Thyroid gland (tissue), 4 donors: Measurements from ENCODE around the gene RIPOR1. TPM values are rescaled to one million over a fixed set of nuclear protein-coding genes. Genes with fewer than 3 reads are reported as not detected.
A peak's percentile ranks its signal among the peaks of the same experiment; 100 is the strongest.

Experiments
- DNase-seq, 2 donors: peaks; one replicate each; pipeline ENCODE4 v3.0.0-alpha.2; 2019
- H3K27ac ChIP-seq, 3 donors: fragments of 200-600 bp; sonication (generic); 1 replicate in 2 of 3; 2 replicates in 1 of 3; pipeline ENCODE4 v1.5.1; 2016 to 2019; ENCODE audit warnings: mild to moderate bottlenecking in 1 of 3, moderate library complexity in 1 of 3
- H3K27me3 ChIP-seq: fragments of 200-600 bp; sonication (generic); one replicate; pipeline ENCODE4 v1.5.1; 2019
- H3K36me3 ChIP-seq, 2 donors: fragments of 200-600 bp; sonication (generic); one replicate each; pipeline ENCODE4 v1.5.1; 2016 to 2019
- H3K4me1 ChIP-seq, 2 donors: fragments of 200-600 bp; sonication (generic); one replicate each; pipeline ENCODE4 v1.5.1; 2017 to 2019
- H3K4me3 ChIP-seq, 3 donors: fragments of 200-600 bp; sonication (generic); replicated peaks in 1 of 3; 1 replicate in 2 of 3; 2 replicates in 1 of 3; pipeline ENCODE4 v1.5.1; 2016; ENCODE audit warnings: mild to moderate bottlenecking in 1 of 3
- H3K9me3 ChIP-seq: fragments of 200-600 bp; sonication (generic); one replicate; pipeline ENCODE4 v1.5.1; 2017
- POLR2A ChIP-seq, 2 donors: fragments of 450-650 bp; IDR thresholded peaks; one replicate each; pipeline ENCODE4 v1.6.1; 2017; ENCODE audit warnings: antibody characterized with exemption in 2 of 2, mild to moderate bottlenecking in 2 of 2, moderate library complexity in 1 of 2
- WGBS, 2 donors: methylation state at CpG; one replicate each; pipeline ENCODE4 v1.1.5; 2017; 5-methylcytosine and 5-hydroxymethylcytosine counted together
- intact Hi-C: fragments of 100-400 bp; cut with DNase I; formaldehyde crosslinking; loops from one replicate; pipeline ENCODE4 v1.15.1; 2023
- total RNA-seq, 4 donors: library from RNA; depleted of rRNA; stranded (reverse); fragments of >200 nt; gene quantifications; one replicate each; pipeline ENCODE4 v1.2.3, GENCODE V29; 2016
- TF ChIP-seq, protein P1 (sequence below), 6 experiments: fragments of 200-600 bp in 3 of 6; fragments of 450-650 bp in 3 of 6; sonication (generic) in 3 of 6; IDR thresholded peaks; one replicate each; pipeline ENCODE4 v1.5.1; 2016 to 2019; ENCODE audit warnings: antibody characterized with exemption in 6 of 6, mild to moderate bottlenecking in 2 of 6, inconsistent platforms in 1 of 6, moderate library complexity in 1 of 6

The RIPOR1 gene
- total RNA-seq, 4 donors from 2014 or later, result 21.3 to 57.1 (median 41.2) TPM

GRCh38 chr16:67528870-67529581, 397 bp downstream of the RIPOR1 start:
- DNase-seq, result peak; percentile 42 to 47
- Histone ChIP-seq H3K4me1 (peaks cover 31 to 36% of the 10 kb centered on the region in 2 donors), H3K36me3 (no peaks in the 10 kb centered on the region), H3K27me3 (no peaks in the 10 kb centered on the region), H3K9me3 (no peaks in the 10 kb centered on the region), H3K4me3 (peak overlapping the region; percentile 37 to 73 (median 70)), H3K27ac (peak overlapping the region; percentile 72 to 88 (median 80))
- TF ChIP-seq, protein P1, sequence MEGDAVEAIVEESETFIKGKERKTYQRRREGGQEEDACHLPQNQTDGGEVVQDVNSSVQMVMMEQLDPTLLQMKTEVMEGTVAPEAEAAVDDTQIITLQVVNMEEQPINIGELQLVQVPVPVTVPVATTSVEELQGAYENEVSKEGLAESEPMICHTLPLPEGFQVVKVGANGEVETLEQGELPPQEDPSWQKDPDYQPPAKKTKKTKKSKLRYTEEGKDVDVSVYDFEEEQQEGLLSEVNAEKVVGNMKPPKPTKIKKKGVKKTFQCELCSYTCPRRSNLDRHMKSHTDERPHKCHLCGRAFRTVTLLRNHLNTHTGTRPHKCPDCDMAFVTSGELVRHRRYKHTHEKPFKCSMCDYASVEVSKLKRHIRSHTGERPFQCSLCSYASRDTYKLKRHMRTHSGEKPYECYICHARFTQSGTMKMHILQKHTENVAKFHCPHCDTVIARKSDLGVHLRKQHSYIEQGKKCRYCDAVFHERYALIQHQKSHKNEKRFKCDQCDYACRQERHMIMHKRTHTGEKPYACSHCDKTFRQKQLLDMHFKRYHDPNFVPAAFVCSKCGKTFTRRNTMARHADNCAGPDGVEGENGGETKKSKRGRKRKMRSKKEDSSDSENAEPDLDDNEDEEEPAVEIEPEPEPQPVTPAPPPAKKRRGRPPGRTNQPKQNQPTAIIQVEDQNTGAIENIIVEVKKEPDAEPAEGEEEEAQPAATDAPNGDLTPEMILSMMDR (IDR thresholded peaks at IDR 0.05), result no peak
- TF ChIP-seq POLR2A (IDR thresholded peaks at IDR 0.05), result peak in 1 of 2 donors; percentile 60
- intact Hi-C loops, result loop anchor here (5.0 kb wide), 1 partner anchor 33 kb away; the partner anchor contains the start of gene CTCF
- 3 to 15% methylated on average over 5 to 48 of the region's 65 CpGs for WGBS, 2 donors

- peak overlapping the region; percentile 72 to 88 (median 80) for H3K27ac ChIP-seq
- H3K27me3 ChIP-seq, result no peaks in the 10 kb centered on the region
- WGBS, 2 donors, result 7 to 8% methylated on average over 12 to 16 of the region's 16 CpGs
- H3K4me3 ChIP-seq, result peak overlapping the region; percentile 38 to 73 (median 70)
- H3K9me3 ChIP-seq, result no peaks in the 10 kb centered on the region
- DNase-seq, result no peak
- intact Hi-C loops, result loop anchor here (5.0 kb wide), 1 partner anchor 33 kb away; the partner anchor contains the start of gene CTCF
- H3K36me3 ChIP-seq, result no peaks in the 10 kb centered on the region
- TF ChIP-seq POLR2A (IDR thresholded peaks at IDR 0.05), result no peak
- TF ChIP-seq, protein P1 (IDR thresholded peaks at IDR 0.05), result no peak
- peaks cover 31 to 36% of the 10 kb centered on the region in 2 donors for H3K4me1 ChIP-seq
Observed at GRCh38 chr16:67529582-67530012, 968 bp downstream of the RIPOR1 start.

DNA sequence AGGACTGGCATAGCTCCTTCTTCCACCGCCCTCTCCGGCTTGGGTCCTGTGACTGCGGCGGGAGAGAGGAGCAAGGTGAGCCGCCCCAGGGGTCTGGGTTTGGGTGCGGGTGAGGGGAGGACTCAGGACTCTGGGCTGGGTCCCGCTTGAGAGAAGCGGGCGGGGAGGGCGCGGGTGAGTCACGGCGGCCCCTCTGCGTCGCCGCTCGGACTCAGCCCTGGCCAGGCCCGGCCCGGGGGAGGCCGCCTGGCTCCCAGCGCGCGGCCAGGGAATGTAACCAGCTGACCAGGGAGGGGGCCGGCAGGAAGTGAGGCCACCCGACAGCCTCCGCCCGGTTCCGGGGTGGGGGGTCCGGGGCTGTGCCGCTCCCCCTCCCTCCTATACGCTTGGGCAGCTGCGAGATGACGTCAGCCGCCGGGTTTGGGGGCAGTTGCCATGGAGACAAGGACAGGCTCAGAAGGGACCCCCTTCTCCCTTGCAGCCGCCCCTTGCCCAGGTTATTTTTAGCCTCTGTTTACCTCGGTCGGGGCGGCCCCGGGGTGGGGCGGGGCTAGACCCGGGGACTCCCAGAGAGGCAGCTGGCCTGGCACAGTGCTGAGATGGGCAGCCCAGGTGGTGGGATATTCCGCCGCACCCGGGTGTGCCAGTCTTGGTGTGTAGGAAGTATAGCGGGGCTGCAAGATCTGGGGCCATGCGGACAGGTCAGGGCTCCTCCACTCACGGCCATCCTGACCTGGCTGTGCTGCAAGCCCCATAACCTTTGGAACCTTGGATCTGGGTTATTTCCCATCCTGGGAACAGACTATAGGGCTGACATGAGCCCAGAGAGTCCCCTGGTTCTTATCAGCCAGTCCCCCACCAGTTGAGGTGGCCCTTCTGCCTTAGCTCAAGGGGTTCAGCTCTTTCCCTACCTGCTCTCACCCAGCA, 1.6 kb downstream of the RIPOR1 start:
- no peaks in the 10 kb centered on the region for H3K9me3 ChIP-seq
- H3K36me3 ChIP-seq, result no peaks in the 10 kb centered on the region
- intact Hi-C loops, result no loop called here
- peak; percentile 72 for DNase-seq
- 7 to 13% methylated on average over 18 to 28 of the region's 48 CpGs for WGBS, 2 donors
- H3K27ac ChIP-seq, result peak overlapping the region; percentile 72 to 88 (median 80)
- peaks cover 31 to 39% of the 10 kb centered on the region in 2 donors for H3K4me1 ChIP-seq
- no peaks in the 10 kb centered on the region for H3K27me3 ChIP-seq
- peak; percentile 42 to 58 for TF ChIP-seq POLR2A (IDR thresholded peaks at IDR 0.05)
- TF ChIP-seq, protein P1 (IDR thresholded peaks at IDR 0.05), result no peak
- H3K4me3 ChIP-seq, result peak overlapping the region; percentile 38 to 73 (median 70)

GRCh38 chr16:67531247-67531646, 2.6 kb downstream of the RIPOR1 start:
- WGBS, 2 donors, result 87% methylated on average over 4 of the region's 4 CpGs
- Histone ChIP-seq H3K4me1 (peaks cover 31 to 48% of the 10 kb centered on the region in 2 donors), H3K4me3 (no peak overlapping the region)

More at GRCh38 chr16:67531247-67531646, 2.6 kb downstream of the RIPOR1 start:
- peak overlapping the region in 2 of 3 donors; percentile 80 to 88 for H3K27ac ChIP-seq
- H3K9me3 ChIP-seq, result no peaks in the 10 kb centered on the region
- H3K36me3 ChIP-seq, result no peaks in the 10 kb centered on the region
- no peak for DNase-seq
- H3K27me3 ChIP-seq, result no peaks in the 10 kb centered on the region
- no peak for TF ChIP-seq POLR2A (IDR thresholded peaks at IDR 0.05)
- TF ChIP-seq, protein P1 (IDR thresholded peaks at IDR 0.05), result no peak
- intact Hi-C loops, result no loop called here
